CD4-positive, alpha-beta T cell treated with Interleukin-17A for 4 hours (primary cell): ENCODE data around the gene ABCA2.

Source experiments
- DNase-seq: peaks from one replicate; pipeline ENCODE4 v3.0.0-alpha.2; 2020; ENCODE audit warnings: mixed read lengths

The ABCA2 gene

DNA sequence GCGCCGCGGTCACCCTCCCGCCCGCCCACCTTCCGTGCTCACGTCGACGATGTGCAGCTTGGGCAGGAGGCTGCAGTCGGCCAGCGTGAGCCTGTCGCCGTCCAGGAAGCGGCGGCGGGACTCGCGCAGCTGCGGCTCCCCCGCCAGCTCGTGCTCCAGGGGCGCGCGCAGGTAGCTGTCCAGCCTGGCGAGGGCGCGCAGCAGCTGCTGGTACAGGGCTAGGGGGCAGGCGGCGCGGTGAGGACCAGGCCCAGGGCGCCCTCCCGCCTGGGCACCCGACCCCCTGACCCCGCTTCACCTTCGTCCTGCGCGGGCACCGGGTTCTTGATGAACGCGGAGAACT lies 33.2 kb downstream of the ABCA2 start:
- no peak for DNase-seq

DNA sequence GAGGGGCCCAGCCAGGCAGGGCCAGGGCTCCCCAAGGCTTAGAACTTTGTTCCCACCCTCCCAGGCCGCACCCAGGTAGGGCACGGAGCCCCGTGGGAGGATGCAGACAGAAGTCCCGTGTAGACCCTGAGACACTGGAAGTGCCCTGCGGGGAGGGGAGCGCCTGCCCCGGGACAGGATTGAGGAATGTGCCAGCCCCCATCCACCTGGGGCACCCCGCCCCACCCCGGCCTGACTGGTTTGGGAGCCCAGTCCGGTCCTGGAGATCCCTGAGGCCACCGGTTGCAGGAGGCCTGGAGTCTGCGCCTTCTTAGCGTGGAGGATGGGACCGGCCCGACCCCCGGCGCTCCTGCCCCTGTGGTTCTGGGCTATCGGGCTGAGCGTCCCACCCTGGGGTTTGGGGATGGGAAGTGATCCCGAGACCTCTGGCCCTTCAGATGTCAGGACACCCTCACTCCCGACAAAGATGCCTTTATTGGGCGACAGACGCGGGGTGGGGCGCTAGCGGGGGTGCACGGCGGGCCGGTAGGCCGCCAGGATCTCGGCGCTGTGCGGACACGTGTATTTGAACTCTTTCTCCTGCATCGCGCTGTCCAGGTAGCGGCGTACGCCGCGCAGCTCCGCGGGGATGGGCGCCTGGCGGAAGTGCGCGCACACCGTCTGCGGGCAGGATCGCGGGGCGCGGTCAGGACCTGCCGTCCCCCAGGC lies 33.7 kb downstream of the ABCA2 start:
- DNase-seq, result no peak

DNA sequence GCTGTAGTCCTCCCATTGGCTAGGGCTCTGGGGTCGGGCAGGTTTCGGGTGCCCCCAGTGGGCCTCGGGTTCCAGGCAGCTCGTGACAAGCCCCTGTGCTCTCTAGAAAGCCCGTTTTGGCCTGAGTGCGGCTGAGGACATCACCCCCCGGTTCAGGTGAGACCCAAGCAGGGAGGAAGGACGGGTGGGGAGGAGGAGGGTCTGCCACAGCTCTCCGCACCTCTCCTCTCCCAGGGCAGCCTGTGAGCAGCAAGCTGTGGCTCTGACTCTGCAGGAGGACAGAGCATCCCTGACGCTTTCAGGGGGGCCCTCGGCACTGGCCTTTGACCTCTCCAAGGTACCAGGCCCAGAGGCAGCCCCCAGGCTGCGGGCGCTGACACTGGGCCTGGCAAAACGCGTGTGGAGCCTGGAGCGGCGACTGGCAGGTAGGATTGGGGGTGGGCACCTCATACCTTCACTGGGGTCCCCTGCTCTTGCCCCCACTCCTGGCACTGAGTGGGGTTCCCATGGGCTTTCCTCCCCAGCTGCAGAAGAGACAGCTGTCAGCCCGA lies 35.1 kb downstream of the ABCA2 start:
- DNase-seq, result no peak

DNA sequence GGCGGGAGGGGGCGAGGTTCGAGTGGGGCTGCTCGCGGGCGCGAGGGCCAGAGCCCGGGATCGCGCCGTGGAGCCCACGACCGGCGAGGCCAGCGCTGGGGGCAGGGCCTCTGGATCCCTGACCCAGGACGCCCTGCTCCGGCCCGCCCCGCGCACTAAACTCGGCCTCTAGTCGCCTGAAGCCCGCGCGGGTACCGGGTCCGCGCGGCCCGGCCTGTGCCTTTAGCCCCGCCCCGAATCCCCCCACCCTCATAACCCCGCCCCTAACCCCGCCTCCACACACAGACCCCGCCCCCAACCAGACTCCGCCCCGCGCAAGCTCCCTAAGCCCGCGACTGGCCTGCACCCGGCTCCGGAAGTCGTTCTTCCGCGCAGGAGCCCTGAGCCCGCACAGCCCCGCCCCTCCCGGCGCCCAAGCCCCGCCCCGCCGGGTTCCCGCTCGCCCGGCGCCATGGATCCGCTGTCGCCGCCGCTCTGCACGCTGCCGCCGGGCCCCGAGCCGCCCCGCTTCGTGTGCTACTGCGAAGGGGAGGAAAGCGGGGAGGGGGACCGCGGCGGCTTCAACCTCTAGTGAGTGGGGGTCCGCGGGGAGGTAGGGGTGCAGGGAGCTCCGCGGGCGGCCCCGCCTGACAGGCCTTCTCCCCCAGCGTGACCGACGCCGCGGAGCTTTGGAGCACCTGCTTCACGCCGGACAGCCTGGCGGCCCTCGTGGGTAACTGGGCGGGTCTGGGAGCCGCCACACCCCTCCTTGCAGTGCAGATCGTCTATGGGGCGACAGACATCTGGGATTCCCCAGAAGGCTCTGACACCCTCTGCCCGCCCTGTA lies 35.8 kb downstream of the ABCA2 start, which contains the start of gene PAXX:
Gene PAXX, plus strand, starts transcription at position 430 of the 826 bp plus-strand sequence. Its CDS starts 22 bp downstream, at position 452.
- peak; percentile 97 for DNase-seq

DNA sequence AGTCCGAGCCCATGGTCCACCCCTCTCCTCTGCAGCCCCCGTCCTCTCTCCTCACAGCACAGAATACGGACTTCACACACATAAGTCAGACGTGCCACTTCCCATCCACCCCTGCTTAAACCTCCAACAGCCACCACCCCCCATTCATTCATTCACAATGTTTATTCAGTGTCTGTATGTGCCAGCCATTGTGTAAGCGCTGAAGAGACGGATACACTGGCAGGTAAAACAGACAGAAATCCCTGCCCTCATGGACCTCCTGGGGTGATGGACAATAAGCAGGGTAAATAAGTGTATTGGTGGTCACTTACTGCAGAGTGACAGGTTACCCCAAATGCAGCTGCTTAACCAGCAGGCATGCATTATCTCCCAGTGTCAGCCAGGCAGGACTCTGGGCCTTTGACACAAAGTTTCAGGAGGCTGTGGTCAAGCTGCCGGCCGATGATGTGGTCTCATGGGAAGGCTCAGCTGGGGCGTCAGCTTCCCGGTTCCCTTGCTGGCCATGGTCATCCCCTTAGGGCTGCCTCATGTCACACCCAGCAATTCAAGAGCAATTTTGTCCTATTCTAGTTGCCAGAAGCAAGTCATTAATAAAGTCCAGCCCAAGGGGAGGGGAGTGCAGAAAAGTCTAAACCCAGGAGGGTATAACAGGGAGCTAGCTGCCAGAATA lies 37.7 kb downstream of the ABCA2 start:
- DNase-seq, result no peak

DNA sequence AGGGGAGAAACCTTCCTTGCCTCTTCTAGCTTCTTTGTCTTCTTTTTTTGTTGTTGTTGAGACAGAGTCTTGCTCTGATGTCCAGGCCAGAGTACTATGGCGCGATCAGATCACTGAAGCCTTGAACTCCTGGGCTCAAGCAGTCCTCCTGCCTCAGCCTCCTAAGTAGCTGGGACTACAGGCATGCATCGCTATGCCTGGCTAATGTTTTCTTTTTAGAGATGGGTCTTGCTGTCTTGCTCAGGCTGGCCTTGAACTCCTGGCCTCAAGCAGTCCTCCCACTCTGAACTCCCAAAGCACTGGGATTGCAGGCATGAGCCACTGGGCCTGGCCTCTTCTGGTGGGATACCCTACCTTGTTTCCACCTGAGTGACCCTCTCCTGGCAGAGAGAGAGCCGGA lies 39.2 kb downstream of the ABCA2 start:
- no peak for DNase-seq

DNA sequence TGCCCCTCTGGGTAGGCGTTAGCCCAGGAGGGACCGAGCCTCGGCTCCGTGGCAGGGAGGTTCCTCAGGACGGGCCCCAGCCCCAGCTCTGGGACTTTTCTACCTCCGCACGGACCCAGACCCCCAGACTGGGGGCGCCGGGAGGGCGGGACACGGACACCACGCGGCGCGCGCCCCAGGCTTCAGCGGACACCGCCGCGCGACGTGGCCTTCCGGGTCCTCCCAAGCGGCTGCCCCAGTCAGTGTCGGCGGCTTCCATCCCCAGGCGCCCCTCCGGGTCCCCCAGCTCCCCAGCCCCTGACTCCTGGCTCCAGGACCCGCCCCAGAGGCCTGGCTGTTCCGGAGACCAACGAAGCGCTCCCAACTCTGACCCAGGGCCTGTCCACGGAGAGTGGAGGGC lies 42.2 kb downstream of the ABCA2 start:
- no peak for DNase-seq

DNA sequence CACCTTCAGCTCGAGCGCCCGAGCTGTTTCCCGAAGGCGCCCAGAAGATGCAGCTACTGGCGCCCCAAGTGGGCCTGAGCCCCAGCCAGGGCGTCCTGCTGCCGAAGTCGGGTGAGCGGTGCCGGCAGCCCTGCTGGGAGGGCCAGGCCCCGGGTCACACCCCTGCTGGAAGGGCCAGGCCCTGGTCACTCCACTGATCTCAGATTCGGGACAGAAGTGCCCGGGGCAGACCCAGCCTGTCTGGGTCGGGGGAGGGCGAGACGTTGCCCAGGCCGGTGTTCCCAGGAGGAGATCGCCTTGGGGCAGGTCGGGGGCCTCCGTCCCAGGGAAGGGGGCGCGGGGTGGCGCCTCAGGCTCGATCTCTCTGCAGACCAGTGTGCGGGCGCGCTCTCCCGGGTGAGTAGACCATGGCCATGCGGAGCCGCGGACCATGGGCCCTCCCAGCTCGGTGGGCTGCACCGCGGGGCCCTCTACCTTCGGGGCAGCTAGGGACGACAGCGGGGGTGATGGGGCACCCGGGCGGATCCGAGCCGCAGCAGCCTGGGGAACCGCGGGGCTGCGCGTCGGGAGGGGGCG lies 42.9 kb downstream of the ABCA2 start:
- DNase-seq, result no peak

DNA sequence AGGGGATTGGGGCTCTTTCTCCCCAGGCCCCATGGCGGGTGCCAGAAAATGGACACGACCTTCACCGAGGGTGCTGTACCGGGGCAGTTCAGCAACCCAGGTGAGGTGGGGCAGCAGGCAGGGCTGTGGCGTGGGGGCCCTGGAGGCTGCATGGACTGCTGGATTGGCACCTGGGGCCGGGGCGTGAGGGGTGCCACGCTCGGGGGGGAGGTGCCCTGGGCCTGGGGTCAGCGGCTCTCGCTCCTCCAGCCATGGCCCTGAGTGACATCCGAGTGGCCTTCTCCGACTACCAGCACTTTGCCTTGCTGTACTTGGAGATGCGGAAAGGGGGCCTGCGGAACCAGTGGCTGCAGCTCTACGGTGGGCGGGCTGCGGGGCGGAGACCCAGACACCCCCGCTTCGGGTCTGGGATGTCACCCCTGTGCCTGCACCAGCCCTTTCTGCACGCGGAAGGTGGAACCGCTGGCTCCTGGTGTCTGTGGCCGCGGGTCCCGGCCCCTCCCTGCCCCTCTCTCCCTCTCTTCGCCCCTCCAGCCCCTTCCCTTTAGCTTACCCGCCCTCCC lies 43.5 kb downstream of the ABCA2 start:
- DNase-seq, result no peak

DNA sequence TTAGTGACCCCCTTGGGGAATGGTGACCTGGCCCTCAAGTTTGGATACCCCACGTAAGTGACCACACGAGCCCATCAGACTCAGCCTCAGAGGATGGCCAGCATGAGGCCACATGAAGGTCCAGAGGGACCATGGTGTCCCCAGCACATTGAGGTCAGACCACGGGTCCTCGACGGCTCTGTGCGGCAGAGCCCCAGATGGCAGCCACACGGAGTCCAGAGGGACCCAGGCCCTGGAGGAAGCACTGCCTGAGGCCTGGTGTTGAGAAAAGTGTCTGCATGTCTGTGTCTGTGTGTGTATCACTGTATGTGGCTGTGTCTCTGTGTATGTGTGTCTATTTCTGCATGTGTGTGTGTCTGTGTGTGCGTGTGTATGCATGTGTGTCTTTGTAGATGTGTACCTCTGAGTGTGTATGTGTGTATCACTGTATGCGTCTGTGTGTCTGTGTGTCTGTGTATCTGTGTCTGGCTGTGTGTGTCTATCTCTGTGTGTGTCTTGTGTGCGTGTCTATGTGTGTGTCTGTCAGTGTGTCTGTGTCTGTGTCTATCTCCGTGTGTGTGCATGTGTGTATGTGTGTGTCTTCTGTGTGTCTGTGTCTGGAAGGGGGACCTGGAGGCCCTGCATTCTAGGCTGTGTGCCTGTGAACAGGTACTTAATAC lies 44.3 kb downstream of the ABCA2 start:
- no peak for DNase-seq

DNA sequence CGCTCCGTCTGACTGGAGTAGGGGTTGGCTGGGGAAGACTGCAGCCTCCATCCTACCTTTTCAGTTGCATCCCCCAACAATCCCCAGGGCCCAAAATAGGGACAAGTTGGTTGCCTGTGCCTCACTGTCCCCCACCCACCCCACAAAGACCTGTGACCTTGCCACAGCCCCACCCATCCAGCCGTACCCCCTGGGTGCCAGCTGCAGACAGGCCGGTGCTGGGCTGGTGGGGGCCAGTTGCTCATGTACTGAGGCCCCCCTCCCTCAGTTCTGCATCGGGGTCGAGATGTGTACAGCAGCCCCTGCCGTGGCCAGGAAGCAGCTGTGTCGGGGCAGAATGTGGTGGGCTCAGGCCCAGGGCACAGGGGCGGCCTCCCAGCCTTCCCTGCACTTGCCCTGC lies 44.9 kb downstream of the ABCA2 start:
- no peak for DNase-seq

DNA sequence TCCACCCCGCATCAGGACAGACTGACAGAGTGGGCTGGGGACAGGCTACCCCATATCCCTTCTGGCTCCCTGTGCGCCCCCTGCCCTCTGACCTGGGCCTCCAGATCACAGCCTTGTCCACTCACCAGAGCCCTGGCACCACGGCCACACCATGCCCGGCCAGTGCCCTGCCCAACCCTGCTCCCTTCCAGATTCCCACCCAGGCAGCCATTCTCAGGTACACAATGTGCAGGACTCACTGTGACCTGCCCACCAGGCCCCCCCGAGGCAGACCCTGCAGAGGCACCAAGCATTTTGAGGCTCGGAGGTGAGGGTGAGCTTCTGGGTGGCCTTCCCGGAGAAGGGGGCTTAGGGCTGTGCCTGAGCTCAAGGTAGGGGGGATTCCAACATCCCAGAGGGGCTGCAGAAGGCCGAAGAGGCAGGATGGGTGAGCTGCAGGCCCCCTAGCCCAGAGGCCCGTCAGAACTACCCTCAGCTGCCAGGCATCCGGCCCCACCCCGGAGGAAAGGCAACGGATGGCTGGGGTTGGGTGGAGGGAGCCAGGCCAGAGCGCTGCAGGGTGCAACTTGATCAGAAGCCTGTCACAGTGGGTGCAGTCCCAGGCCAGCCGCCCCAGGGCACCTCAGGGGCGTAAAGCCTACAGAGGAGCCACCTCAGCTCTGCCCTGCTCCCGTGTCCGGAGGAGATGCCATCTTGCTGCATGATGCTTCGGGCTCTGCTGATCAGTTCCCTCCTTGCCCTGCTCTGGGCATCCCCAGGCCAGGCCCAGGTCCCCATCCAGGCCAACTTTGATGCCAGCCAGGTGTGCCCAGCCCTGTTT lies 45.6 kb downstream of the ABCA2 start, which contains the start of gene LCNL1:
Gene LCNL1, plus strand, starts transcription at position 762 of the 820 bp plus-strand sequence. CDS start 594 bp downstream, outside the sequence.
- no peak for DNase-seq

DNA sequence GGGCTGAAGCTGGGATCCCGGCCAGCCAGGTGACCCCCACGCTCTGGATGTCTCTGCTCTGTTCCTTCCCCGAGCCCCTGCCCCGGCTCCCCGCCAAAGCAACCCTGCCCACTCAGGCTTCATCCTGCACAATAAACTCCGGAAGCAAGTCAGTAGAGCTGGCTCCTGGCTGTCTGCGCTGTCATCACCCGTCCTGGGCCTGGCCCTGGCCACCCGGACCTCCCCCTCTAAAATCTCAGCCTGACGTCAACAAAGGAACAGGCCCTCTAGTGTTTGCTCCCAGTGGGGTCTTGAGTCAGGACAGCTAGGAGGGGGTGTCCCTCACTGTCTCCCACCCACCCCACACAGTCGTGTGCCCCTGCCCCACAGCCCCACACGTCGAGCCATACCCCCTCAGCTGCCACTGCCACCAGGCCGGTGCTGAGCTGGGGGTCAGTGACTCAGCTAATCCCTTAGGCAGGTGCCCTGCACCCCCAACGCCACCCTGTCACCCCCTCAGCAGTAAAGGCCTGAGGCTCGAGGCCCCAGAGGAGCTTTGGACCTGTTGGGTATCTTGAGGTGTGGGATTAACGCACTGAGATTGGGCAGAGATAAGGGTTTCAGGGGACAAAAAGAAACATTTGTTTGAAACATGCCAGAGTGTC lies 46.3 kb downstream of the ABCA2 start:
- no peak for DNase-seq

DNA sequence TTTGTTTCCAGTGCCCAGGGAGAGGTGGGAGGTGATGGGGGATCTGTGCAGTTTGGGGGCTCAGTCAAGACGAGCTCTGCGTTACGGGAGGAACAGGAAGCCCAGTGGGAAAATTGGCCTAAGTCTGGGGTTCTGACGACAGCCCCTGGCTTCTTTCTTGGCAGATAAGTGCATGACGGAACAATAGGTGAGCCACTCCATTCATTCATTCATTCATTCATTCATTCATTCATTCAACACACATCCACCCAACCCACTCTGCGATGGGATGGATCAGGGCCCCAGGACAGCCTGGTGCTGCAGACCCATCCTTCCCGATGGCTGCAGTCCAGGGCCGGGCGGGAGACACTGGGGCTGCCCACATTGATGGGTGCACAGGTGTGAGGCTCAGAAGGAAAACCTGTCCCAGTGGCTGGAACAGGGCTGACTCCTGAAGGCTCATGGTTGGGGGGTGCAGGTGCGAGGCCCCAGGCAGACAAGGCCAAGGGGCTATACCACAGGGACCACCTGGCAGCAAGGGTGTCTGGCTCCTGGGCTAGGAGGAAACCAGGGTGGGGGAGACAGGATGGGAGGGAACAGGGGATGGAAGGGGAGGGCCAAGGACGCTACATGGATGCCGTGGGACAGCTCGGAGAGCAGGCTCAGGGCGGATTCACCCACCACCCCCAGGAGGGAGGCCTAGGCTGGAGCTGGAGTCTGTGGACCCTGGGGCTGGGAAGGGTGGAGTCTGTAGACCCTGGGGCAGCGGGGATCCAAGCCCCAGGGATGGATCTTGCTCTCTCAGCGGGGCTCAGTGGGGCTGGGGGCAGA lies 47.2 kb downstream of the ABCA2 start:
- DNase-seq, result no peak

DNA sequence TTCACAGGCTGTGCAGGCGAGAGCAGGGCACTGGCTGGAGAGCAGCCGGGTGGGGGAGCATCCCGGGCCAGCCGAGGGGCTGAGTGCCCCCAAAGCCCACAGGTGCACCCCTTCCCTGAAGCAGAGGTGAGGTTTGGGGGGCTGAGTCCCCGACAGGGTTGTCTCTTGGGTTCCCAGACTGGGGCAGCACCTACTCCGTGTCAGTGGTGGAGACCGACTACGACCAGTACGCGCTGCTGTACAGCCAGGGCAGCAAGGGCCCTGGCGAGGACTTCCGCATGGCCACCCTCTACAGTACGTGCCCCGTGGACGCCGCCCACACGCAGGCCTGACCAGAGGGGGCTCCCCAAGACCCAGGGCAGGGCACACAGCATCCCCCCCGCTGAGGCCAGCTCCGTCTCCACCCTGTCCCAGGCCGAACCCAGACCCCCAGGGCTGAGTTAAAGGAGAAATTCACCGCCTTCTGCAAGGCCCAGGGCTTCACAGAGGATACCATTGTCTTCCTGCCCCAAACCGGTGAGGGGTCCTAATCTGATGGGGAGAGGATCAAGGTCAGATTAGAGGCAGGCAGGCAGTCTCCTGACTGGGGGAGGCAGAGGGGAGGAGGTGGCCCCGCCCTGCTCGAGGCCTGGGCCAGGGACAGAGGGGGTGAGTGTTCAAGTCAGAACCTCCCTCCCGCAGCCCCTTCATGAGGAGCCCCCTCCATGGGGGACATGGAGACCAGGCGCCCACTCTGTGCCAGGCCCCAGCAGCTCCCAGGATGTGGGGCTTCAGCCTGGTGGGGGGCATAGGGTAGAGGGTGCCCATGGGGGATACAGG lies 48.1 kb downstream of the ABCA2 start:
- DNase-seq, result no peak

DNA sequence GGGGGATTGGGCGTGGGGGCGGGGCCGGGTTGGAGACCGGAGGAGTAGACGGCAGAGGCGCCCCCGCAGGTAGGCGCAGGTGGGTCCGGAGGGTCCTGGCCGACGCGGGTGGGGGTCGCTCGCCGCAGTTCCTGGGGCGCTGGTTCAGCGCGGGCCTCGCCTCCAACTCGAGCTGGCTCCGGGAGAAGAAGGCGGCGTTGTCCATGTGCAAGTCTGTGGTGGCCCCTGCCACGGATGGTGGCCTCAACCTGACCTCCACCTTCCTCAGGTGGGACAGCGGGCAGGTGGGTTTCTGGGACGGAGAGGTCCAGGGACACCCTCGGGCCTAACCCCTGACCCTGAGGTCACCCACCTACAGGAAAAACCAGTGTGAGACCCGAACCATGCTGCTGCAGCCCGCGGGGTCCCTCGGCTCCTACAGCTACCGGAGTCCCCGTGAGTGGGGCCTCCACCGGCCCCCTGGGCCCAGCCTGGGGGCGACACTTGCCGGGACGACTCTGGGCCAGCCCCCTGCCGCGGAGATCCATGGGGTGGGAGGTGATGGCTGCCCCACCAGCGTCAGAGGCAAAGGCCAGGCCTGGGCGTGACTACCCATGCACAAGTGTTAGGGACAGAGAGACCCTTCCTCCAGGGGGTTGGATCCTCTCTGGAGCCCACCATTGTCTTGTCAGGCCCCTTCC lies 49.0 kb downstream of the ABCA2 start:
- no peak for DNase-seq

DNA sequence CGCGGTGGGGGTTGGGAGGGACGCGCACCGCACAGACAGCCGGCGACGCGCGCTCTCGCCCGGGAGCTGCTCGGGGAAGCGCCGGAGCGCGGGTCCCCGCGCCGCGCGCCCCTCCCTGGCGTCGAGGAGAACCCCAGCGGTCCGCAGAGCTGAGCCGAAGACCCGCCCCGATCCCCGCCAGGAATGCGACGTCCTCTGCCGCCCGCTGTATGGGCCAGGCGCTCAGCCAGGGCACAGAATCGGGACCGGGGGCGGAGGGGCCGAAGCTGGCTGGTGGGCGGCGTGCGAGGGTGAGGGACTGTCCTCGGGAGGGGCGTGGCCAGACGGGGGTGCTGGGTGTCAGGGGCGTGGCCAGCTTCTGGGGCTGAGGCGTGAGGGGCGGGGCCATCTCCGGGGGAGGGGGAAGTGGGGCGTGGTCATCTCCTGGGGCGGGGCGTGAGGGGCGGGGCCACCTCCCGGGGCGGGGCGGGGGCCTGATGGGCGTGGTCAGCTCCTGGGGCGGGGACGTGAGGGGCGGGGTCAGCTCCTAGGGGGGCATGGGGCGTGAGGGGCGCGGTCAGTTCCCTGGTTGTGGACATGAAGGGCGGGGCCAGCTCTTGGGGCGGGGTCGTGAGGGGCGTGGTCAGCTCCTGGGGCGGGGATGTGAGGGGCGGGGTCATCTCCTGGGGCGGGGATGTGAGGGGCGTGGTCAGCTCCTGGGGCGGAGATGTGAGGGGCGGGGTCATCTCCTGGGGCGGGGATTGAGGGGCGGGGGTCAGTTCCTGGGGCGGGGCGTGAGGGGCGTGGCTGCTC lies 49.8 kb downstream of the ABCA2 start:
- peak; percentile 63 for DNase-seq
